EL (cell line): Measurements from ENCODE around the gene DDIAS.
"Not testable (repeated sequence)": the region's sequence is repeated elsewhere in the genome, so short reads cannot be mapped to it uniquely, and the experiment has no call there.

Experiments used
- DNase-seq: peaks from one replicate; pipeline ENCODE4 v3.0.0-alpha.2; 2016

Gene DDIAS

DNA sequence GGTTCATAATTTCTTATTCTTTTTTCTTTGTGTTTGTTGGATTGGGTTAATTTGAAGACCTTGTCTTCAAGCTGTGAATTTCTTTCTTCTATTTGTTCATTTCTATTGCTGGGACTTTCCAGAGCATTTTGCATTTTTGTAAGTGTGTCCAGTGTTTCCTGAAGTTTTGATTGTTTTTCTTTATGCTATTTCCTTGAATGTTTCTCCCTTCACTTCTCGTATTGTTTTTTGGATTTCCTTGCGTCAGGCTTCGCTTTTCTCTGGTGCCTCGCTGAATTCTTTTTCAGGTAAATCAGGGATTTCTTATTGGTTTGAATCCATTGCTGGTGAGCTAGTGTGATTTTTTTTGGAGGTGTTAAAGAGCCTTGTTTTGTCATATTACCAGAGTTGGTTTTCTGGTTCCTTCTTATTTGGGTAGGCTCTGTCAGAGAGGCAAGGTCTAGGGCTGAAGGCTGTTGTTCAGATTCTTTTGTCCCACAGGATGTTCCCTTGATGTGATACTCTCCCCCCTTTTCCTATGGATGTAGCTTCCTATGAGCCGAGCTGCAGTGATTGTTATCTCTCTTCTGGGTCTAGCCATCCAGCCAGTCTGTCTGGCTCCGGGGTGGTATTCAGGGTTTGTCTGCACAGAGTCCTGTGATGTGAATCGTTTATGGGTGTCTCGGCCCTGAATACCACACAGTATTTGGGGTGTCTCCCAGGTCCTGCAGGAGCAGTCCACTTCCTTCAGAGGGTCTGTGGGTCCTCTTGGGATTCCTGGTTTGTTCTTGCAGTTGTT lies 21.0 kb downstream of the DDIAS start:
- peak; percentile 18 for DNase-seq

DNA sequence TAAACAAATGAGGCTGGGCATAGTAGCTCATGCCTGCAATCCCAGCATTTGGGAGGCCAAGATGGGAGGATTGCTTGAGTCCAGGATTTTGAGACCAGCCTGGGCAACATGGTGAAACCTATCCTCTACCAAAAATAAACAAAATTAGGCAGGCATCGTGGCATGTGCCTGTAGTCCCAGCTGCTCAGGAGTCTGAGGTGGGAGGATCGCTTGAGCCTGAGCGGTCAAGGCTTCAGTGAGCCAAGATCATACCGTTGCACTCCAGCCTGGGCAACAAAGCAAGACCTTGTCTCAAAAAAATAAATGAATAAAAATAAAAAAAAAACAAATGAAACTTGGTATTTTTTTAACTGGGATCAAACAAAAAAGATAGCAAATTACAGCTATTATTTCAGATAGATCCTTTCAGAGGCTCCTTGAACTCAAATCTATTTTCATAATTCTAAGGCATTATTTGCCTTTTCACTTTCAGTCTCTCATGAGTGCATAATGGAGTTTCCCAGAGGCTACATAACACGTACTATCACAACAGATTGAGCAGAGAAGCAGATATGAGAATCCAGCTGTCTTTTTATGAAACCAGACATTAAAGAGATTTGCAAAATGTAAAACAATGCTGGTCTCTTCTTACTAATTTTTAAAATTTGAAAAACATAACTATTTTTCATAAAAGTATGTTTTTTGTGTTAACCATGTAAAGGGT lies 23.1 kb downstream of the DDIAS start:
- DNase-seq: no peak

GRCh38 chr11:82927264-82927880 lies 25.8 kb downstream of the DDIAS start:
- peak; percentile 65 for DNase-seq

- no peak for DNase-seq
These were observed 27.6 kb downstream of the DDIAS start for GRCh38 chr11:82929121-82929520.

DNA sequence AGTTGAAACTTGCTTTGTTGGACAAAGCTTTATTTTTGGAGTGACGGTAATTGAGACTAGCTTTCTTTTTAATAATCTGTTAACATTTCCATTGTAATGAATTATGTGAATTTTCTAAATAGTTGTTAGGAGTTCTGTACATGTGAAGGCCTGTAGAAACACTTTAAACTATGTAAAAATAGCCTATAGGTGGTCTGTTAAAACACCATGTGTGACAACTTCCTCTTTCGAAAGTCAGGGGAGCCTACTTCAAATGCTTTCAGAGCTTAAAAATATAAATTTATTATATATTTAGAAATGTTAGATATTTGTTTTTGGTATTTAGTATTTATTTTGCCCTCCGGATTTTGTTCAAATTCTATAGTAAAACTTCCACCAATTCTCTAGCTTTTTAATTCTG lies 28.7 kb downstream of the DDIAS start:
- no peak for DNase-seq

- DNase-seq: no peak
These were observed 29.2 kb downstream of the DDIAS start for GRCh38 chr11:82930734-82931133.

GRCh38 chr11:82932564-82932963 lies 31.0 kb downstream of the DDIAS start:
- DNase-seq: no peak

- no peak for DNase-seq
These were observed 34.7 kb downstream of the DDIAS start for GRCh38 chr11:82936261-82936660.

DNA sequence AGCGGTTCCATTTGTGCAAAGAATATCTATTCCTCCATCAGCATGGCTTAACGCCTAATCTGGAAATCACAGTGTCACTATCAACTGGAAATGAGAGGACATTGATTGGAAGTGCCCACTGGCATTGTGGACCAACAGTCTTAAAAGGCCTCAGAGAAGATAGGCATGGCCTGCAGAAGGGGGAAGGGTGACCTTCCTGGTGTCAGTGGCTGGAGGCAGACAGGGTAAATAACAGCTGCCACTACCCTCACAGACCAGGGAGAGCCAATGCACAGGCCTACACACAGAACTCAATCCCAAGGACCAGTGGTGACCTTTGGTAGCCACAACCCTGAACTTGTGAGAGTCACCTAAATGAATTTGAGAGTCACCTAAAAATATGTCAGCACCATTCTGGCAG lies 36.0 kb downstream of the DDIAS start:
- DNase-seq: no peak

GRCh38 chr11:82939456-82939855 lies 37.9 kb downstream of the DDIAS start:
- no peak for DNase-seq

- no peak for DNase-seq
These were observed 40.8 kb downstream of the DDIAS start for GRCh38 chr11:82942376-82942775.

- not testable (repeated sequence) for DNase-seq
These were observed 41.9 kb downstream of the DDIAS start for GRCh38 chr11:82943430-82943829.

DNA sequence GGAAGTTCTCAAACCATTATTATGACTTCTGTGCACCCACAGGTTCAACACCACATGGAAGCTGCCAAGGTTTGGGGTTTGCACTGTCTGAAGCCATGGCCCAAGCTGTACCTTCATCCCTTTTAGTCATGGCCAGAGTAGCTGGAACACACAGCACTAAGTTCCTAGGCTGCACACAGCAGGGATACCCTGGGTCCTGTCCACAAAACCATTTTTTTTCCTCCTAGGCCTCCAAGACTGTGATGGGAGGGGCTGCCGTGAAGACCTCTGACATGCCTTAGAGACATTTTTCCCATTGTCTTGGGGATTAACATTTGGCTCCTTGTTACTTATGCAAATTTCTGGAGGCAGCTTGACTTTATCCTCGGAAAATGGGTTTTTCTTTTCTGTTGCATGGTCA lies 42.7 kb downstream of the DDIAS start:
- DNase-seq: no peak

DNA sequence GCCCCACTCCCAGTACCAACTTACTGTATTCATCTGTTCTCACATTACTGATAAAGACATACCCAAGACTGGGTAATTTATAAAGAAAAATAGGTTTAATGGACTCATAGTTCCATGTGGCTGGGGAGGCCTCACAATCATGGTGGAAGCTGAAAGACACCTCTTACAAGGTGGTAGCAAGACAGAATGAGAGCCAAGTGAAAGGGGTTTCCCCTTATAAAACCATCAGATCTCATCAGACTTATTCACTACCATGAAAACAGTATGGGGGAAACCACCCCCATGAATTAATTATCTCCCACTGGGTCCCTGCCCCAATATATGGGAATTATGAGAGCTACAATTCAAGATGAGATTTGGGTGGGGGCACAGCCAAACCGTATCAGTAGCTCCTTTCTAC lies 43.5 kb downstream of the DDIAS start:
- DNase-seq: not testable (repeated sequence)

DNA sequence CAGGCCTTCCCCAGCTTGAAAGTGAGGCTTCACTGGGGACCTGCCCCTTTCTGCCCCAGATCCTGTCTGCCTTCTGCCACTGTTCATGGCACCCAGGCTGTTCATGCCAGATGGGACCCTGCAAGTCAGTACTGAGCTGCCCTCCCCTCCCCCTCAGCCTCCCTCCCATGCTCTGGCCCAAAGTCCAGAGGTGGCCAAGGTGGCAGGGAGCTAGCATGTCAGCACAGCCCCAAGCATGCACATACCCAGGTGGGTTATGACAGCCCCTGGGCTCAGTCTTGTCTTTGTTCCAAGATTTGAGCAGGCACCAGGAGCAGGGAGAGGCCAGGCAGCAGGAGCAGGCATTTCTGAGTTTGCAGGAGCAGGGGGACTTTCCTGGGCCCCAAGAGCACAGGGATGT lies 44.1 kb downstream of the DDIAS start:
- no peak for DNase-seq

GRCh38 chr11:82949352-82949751 lies 47.8 kb downstream of the DDIAS start:
- DNase-seq: no peak

- not testable (repeated sequence) for DNase-seq
These were observed 49.0 kb downstream of the DDIAS start for GRCh38 chr11:82950502-82950901.

DNA sequence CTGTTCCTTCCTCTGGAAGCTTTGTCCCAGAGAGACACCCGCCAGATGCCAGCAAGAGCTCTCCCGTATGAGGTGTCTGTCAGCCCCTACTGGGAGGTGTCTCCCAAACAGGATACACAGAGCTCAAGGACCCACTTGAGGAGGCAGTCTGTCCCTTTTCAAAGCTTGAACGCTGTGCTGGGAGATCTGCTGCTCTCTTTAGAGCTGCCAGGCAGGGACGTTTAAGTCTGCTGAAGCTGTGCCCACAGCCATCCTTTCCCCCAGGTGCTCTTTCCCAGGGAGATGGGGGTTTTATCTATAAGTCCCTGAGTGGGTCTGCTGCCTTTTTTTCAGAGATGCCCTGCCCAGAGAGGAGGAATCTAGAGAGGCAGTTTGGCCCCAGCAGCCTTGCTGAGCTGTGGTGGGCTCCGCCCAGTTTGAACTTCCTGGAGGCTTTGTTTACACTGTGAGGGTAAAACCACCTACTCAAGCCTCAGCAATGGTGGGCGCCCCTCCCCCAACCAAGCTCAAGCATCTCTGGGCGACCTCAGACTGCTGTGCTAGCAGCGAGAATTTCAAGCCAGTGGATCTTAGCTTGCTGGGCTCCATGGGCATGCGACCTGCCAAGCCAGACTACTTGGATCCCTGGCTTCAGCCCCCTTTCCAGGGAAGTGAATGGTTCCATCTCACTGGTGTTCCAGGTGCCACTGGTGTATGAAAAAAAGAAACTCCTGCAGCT lies 54.4 kb downstream of the DDIAS start:
- not testable (repeated sequence) for DNase-seq

- DNase-seq: no peak
These were observed 58.6 kb downstream of the DDIAS start for GRCh38 chr11:82959987-82960778.

GRCh38 chr11:82960779-82961143 lies 59.2 kb downstream of the DDIAS start:
- no peak for DNase-seq

- not testable (repeated sequence) for DNase-seq
These were observed 60.5 kb downstream of the DDIAS start for GRCh38 chr11:82962021-82962420.

DNA sequence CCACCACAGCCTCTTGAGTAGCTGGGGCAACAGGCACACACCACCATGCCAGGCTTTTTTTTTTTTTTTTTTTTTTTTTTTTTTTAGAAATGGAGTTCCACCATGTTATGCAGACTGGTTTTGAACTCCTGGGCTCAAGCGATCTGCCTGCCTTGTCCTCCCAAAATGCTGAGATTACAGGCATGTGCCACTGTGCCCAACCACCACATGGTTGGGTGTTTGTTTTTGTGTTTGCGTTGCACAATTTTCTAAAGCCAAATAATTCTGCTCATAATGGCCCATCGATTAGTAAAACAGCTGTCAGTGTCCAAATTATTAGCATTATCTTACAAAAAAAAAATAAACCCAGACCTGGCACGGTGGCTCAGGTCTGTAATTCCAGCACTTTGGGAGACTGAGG lies 65.8 kb downstream of the DDIAS start:
- DNase-seq: no peak

DNA sequence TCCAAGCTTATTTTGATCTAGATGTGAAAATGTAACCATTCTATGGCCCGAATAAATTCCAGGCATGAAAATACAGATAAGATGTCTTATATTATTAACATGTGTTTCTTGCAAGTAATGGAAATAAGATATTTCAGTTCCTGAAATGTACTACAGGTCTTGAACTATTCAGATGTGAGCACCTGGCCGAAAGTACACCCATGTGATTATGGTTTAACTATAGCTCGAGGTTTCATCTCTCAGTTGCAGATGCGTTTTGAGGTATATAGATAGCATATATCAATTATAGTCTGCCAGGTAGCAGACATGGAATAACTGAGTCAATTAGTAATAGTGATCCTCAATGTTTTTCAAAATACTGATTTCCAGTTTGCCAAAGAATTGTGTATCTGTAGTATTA lies 68.3 kb downstream of the DDIAS start:
- DNase-seq: no peak
